HepG2 (cell line): Measurements from ENCODE around the gene COL9A3. TPM values are rescaled to one million over a fixed set of nuclear protein-coding genes. Genes with fewer than 3 reads are reported as not detected.

ENCODE experiments used
- AKNA ChIP-seq: sonication (generic); formaldehyde crosslinking; IDR thresholded peaks from 2 replicates; pipeline ENCODE4 v1.4.0; 2020; ENCODE audit warnings: missing genetic modification reagents, borderline replicate concordance
- GLI4 ChIP-seq: sonication (generic); formaldehyde crosslinking; IDR thresholded peaks from 2 replicates; pipeline ENCODE4 v1.5.1; 2020; ENCODE audit warnings: missing genetic modification reagents, mild to moderate bottlenecking, moderate library complexity, borderline replicate concordance
- HNF1B ChIP-seq: sonication (generic); formaldehyde crosslinking; IDR thresholded peaks from 2 replicates; pipeline ENCODE4 v1.5.1; 2020; ENCODE audit warnings: mild to moderate bottlenecking, moderate library complexity, missing genetic modification reagents
- NFE2 ChIP-seq: sonication (generic); formaldehyde crosslinking; IDR thresholded peaks from 2 replicates; pipeline ENCODE4 v1.4.0; 2020; ENCODE audit warnings: missing genetic modification reagents
- NRL ChIP-seq: sonication (generic); formaldehyde crosslinking; IDR thresholded peaks from 2 replicates; pipeline ENCODE4 v1.5.0; 2020; ENCODE audit warnings: missing genetic modification reagents, mild to moderate bottlenecking, moderate library complexity, borderline replicate concordance
- PAF1 ChIP-seq: IDR thresholded peaks from 2 replicates; pipeline ENCODE4 v1.6.1; 2016; ENCODE audit warnings: missing genetic modification reagents, missing compliant biosample characterization
- SKI ChIP-seq: fragments of 450-650 bp; IDR thresholded peaks from one replicate; pipeline ENCODE4 v1.6.1; 2018; ENCODE audit warnings: mild to moderate bottlenecking; ENCODE audit not compliant: partially characterized antibody
- SOX6 ChIP-seq, 2 experiments: fragments of 450-650 bp in 1 of 2; sonication (generic) in 1 of 2; formaldehyde crosslinking in 1 of 2; IDR thresholded peaks; 2 replicates each; pipeline versions ENCODE4 v1.4.0 to v1.6.1; 2017 to 2020; ENCODE audit warnings: antibody characterized with exemption in 1 of 2, mild to moderate bottlenecking in 1 of 2, missing genetic modification reagents in 1 of 2
- WIZ ChIP-seq: sonication (generic); formaldehyde crosslinking; IDR thresholded peaks from 2 replicates; pipeline ENCODE4 v1.5.1; 2020; ENCODE audit warnings: mild to moderate bottlenecking, missing genetic modification reagents
- XBP1 ChIP-seq: sonication (generic); formaldehyde crosslinking; IDR thresholded peaks from 2 replicates; pipeline ENCODE4 v1.5.0; 2020; ENCODE audit warnings: missing genetic modification reagents
- ZFP1 ChIP-seq: IDR thresholded peaks from 2 replicates; pipeline ENCODE4 v1.6.1; 2016
- ZHX2 ChIP-seq, 2 experiments: sonication (generic) in 1 of 2; formaldehyde crosslinking in 1 of 2; IDR thresholded peaks; 2 replicates each; pipeline versions ENCODE4 v1.6.1 to v1.9.0; 2014 to 2022; ENCODE audit warnings: antibody characterized with exemption in 1 of 2, borderline replicate concordance in 1 of 2, inconsistent platforms in 1 of 2, low read depth in 1 of 2, missing genetic modification reagents in 1 of 2
- ZNF629 ChIP-seq: sonication (generic); formaldehyde crosslinking; conservative IDR thresholded peaks from 2 replicates; pipeline ENCODE4 v1.5.0; 2020; ENCODE audit warnings: missing genetic modification reagents
- ZNF761 ChIP-seq: sonication (generic); formaldehyde crosslinking; conservative IDR thresholded peaks from 2 replicates; pipeline ENCODE4 v1.4.0; 2020; ENCODE audit warnings: mild to moderate bottlenecking, missing genetic modification reagents
- ZNF891 ChIP-seq: sonication (generic); formaldehyde crosslinking; IDR thresholded peaks from 2 replicates; pipeline ENCODE4 v1.5.0; 2020; ENCODE audit warnings: mild to moderate bottlenecking, missing genetic modification reagents
- polyA plus RNA-seq, 8 experiments: library from polyadenylated mRNA; depleted of rRNA in 3 of 8; stranded (reverse) in 7 of 8; unstranded in 1 of 8; fragments of >200 nt; fragmentation: Illumina TruSeq in 4 of 8; extraction: Trizol in 4 of 8; gene quantifications; 2 replicates each; pipeline versions ENCODE4 v1.2.1 to v1.2.3, GENCODE V29; 2011 to 2016; ENCODE audit warnings: low read depth in 4 of 8, missing spikeins in 1 of 8, mixed read lengths in 1 of 8; ENCODE audit not compliant: insufficient read depth in 1 of 8
- total RNA-seq, 5 experiments: library from RNA; depleted of rRNA; stranded (reverse); fragments of >200 nt; fragmentation: Illumina TruSeq; extraction: Trizol; gene quantifications; 2 replicates each; pipeline ENCODE4 v1.2.3, GENCODE V29; 2016; ENCODE audit warnings: low read depth in 1 of 5

The COL9A3 gene
- total and polyA plus RNA-seq, 2 of the 13 experiments (the other 11 are each of a cell fraction or from before 2014, with no cell fraction given): 155 to 204 TPM

GRCh38 chr20:62875419-62876361, 58.8 kb downstream of the COL9A3 start (continued):
- peak; percentile 64 for TF ChIP-seq ZHX2 (IDR thresholded peaks at IDR 0.05; ENCODE audit: low read depth)
- no peak for TF ChIP-seq ZHX2 (CRISPR knock-in tag; IDR thresholded peaks at IDR 0.05; ENCODE audit: borderline replicate concordance)
- TF ChIP-seq SKI: peak; percentile 73
- peak; percentile 84; the same call in 1 of the 2 replicates for TF ChIP-seq NRL (CRISPR knock-in tag)
- TF ChIP-seq HNF1B: peak; percentile 89; the same call in 1 of the 2 replicates
- TF ChIP-seq ZNF761 (CRISPR knock-in tag): 0 out of 2 replicates have a peak, but pooled peaks have one; percentile 16
- TF ChIP-seq WIZ (CRISPR knock-in tag): no peak
- TF ChIP-seq NFE2 (CRISPR knock-in tag): no peak
- no peak for TF ChIP-seq PAF1 (CRISPR knock-in tag)
- TF ChIP-seq SOX6 (IDR thresholded peaks at IDR 0.05): no peak
- TF ChIP-seq SOX6 (CRISPR knock-in tag; IDR thresholded peaks at IDR 0.05): peak; percentile 33
- TF ChIP-seq AKNA (CRISPR knock-in tag): no peak
- TF ChIP-seq ZNF629 (CRISPR knock-in tag): no peak
- TF ChIP-seq ZNF891 (CRISPR knock-in tag): 0 out of 2 replicates have a peak, but pooled peaks have one; percentile 64
- no peak for TF ChIP-seq XBP1 (CRISPR knock-in tag)
- TF ChIP-seq GLI4 (CRISPR knock-in tag): no peak; the same call in 1 of the 2 replicates
- TF ChIP-seq ZFP1 (CRISPR knock-in tag): 0 out of 2 replicates have a peak, but pooled peaks have one; percentile 55
